K562 (cell line): ENCODE data around the gene SEC14L2. TPM values are rescaled to one million over a fixed set of nuclear protein-coding genes. Genes with fewer than 3 reads are reported as not detected.

ENCODE experiments used
- ATAC-seq: fragments of 200-7000 bp; cut with Tn5 transposase; 3 replicates; pipeline ENCODE4 v1.9.1; 2020; ENCODE audit warnings: moderate library complexity
- Bru-seq: library from RNA; stranded (reverse); fragments of 400-500 nt; gene quantifications from one replicate; lab custom pipeline; 2021; lab: Mats Ljungman, UMichigan
- BruChase-seq, 2 experiments: library from RNA; stranded (reverse); fragments of 400-500 nt; gene quantifications; one replicate each; lab custom pipeline; 2021; lab: Mats Ljungman, UMichigan
- BruUV-seq: library from RNA; stranded (reverse); fragments of 400-500 nt; replicated peaks from 2 replicates; lab custom pipeline; 2021; lab: Mats Ljungman, UMichigan
- CTCF ChIA-PET: fragments of 300-600 bp; formaldehyde crosslinking; extraction: SDS; loops from one replicate; lab custom pipeline; 2021; ENCODE audit warnings: low intra/inter-chr PET ratio; lab: Yijun Ruan, JAX
- POLR2A ChIA-PET: fragments of 300-600, 350-650 bp; sonication (Branson Sonifier 250); formaldehyde crosslinking; extraction: SDS; loops from one replicate; lab custom pipeline; 2021; ENCODE audit warnings: antibody characterized with exemption, inconsistent platforms; lab: Yijun Ruan, JAX
- DNase-seq, 4 experiments: peaks; one replicate each; pipeline versions ENCODE4 v3.0.0 to v3.0.0-alpha.2; 2011 to 2018; ENCODE audit warnings: low spot score in 3 of 4, mixed read lengths in 3 of 4; ENCODE audit errors: extremely low read depth in 1 of 4
- FAIRE-seq: peaks from 2 replicates; lab custom pipeline; 2011; peaks lifted over from hg19 to GRCh38; lab: Jason Lieb, UNC
- H2AFZ ChIP-seq: 2 replicates; pipeline ENCODE4 v1.6.0; 2011; ENCODE audit warnings: low read depth, low read length, control low read depth, inconsistent platforms
- H3K27ac ChIP-seq: fragments of 200-600 bp; 3 replicates; pipeline ENCODE4 v1.8.0; 2011; ENCODE audit warnings: low read depth, mild to moderate bottlenecking, control low read depth, inconsistent platforms, low read length, moderate library complexity, mixed read lengths; ENCODE audit errors: extremely low read depth
- H3K27me3 ChIP-seq, 2 experiments: fragments of 300-600 bp in 1 of 2; 2 replicates in 1 of 2; 3 replicates in 1 of 2; pipeline versions ENCODE4 v1.6.0 to v1.8.0; 2011; ENCODE audit warnings: inconsistent platforms in 2 of 2, low read length in 2 of 2, mild to moderate bottlenecking in 1 of 2, mixed read lengths in 1 of 2, moderate library complexity in 1 of 2; ENCODE audit not compliant: control insufficient read depth in 2 of 2, insufficient read depth in 2 of 2
- H3K36me3 ChIP-seq: fragments of 300-600 bp; 3 replicates; pipeline ENCODE4 v1.8.0; 2011; ENCODE audit warnings: mild to moderate bottlenecking, low read length, inconsistent platforms; ENCODE audit not compliant: control insufficient read depth, insufficient read depth
- H3K4me1 ChIP-seq, 2 experiments: fragments of 200-600 bp in 1 of 2; replicated peaks in 1 of 2; 2 replicates in 1 of 2; 3 replicates in 1 of 2; pipeline versions ENCODE4 v1.5.1 to v1.8.0; 2011; ENCODE audit warnings: inconsistent platforms in 2 of 2, low read length in 2 of 2, mild to moderate bottlenecking in 1 of 2, mixed read lengths in 1 of 2, moderate library complexity in 1 of 2; ENCODE audit not compliant: control insufficient read depth in 2 of 2, insufficient read depth in 2 of 2
- H3K4me2 ChIP-seq: 2 replicates; pipeline ENCODE4 v1.6.1; 2011; ENCODE audit warnings: low read length, control low read depth, inconsistent platforms, mixed read lengths; ENCODE audit not compliant: insufficient read depth
- H3K4me3 ChIP-seq: fragments of 200-600 bp; sonication (generic), shearing (Covaris generic); 2 replicates; pipeline ENCODE4 v1.5.1; 2016; ENCODE audit warnings: control low read depth, inconsistent platforms
- H3K79me2 ChIP-seq: fragments of 200-600 bp; 3 replicates; pipeline ENCODE4 v1.8.0; 2011; ENCODE audit warnings: low read length, inconsistent platforms; ENCODE audit not compliant: control insufficient read depth, insufficient read depth
- H3K9ac ChIP-seq, 2 experiments: 2 replicates each; pipeline versions ENCODE4 v1.6.0 to v1.6.1; 2011; ENCODE audit warnings: low read depth in 2 of 2, low read length in 2 of 2, control low read depth in 1 of 2, inconsistent platforms in 1 of 2, mild to moderate bottlenecking in 1 of 2, mixed read lengths in 1 of 2; ENCODE audit not compliant: insufficient read depth in 1 of 2
- H3K9me1 ChIP-seq: one replicate; pipeline ENCODE4 v1.6.0; 2011; ENCODE audit warnings: inconsistent platforms, mild to moderate bottlenecking, low read length, moderate library complexity; ENCODE audit not compliant: control insufficient read depth, insufficient read depth
- H3K9me3 ChIP-seq: replicated peaks from 2 replicates; pipeline ENCODE4 v1.5.1; 2011; ENCODE audit warnings: low read depth, low read length, inconsistent platforms; ENCODE audit not compliant: control insufficient read depth, insufficient read depth
- H4K20me1 ChIP-seq: replicated peaks from 2 replicates; pipeline ENCODE4 v1.6.1; 2011; ENCODE audit warnings: low read length, inconsistent platforms, mixed read lengths; ENCODE audit not compliant: control insufficient read depth, insufficient read depth
- DEAF1 ChIP-seq: fragments of 450-650 bp; formaldehyde crosslinking; IDR thresholded peaks from 2 replicates; pipeline ENCODE4 v1.4.0; 2020; ENCODE audit warnings: mild to moderate bottlenecking, moderate library complexity
- NFATC3 ChIP-seq: fragments of 450-650 bp; IDR thresholded peaks from 2 replicates; pipeline ENCODE4 v1.6.1; 2017; ENCODE audit warnings: mild to moderate bottlenecking
- NR3C1 ChIP-seq: sonication (generic); formaldehyde crosslinking; IDR thresholded peaks from 2 replicates; pipeline ENCODE4 v1.8.1; 2022; ENCODE audit warnings: missing genetic modification reagents
- POLR2G ChIP-seq: fragments of 200-400 bp; formaldehyde crosslinking; IDR thresholded peaks from 2 replicates; pipeline ENCODE4 v1.6.1; 2017; ENCODE audit warnings: low read depth, mild to moderate bottlenecking, antibody characterized with exemption, low read length, moderate library complexity
- ZBTB33 ChIP-seq: sonication (generic); formaldehyde crosslinking; IDR thresholded peaks from 2 replicates; pipeline ENCODE4 v1.8.1; 2023; ENCODE audit warnings: mild to moderate bottlenecking, missing genetic modification reagents
- ZNF395 ChIP-seq: fragments of 200-800 bp; sonication (Bioruptor generic); IDR thresholded peaks from 2 replicates; pipeline ENCODE4 v1.6.1; 2017; ENCODE audit warnings: missing genetic modification characterization, missing compliant biosample characterization
- WGBS: fragments of 100-300 bp; shearing (Covaris generic); methylation state at CpG from one replicate; pipeline ENCODE4 v1.1.6; 2016; ENCODE audit warnings: low coverage, mixed read lengths; ENCODE audit not compliant: insufficient coverage; ENCODE audit errors: missing lambda C conversion rate; 5-methylcytosine and 5-hydroxymethylcytosine counted together
- in situ Hi-C: fragments of 300-500 bp; cut with MboI; formaldehyde crosslinking; loops from 4 replicates; pipeline ENCODE4 v1.15.0; 2018; ENCODE audit warnings: inconsistent platforms, mixed read lengths
- intact Hi-C: fragments of 100-400 bp; cut with micrococcal nuclease; formaldehyde crosslinking; loops from 2 replicates; pipeline ENCODE4 v1.14.2; 2022
- long read RNA-seq, 3 experiments: library from polyadenylated mRNA in 2 of 3; library from RNA in 1 of 3; unstranded in 2 of 3; stranded (forward) in 1 of 3; transcript quantifications; one replicate each; pipeline ENCODE4 v2.0.0, GENCODE V29; 2019 to 2022
- polyA minus RNA-seq, 3 experiments: library from RNA; depleted of rRNA, polyadenylated mRNA; stranded (reverse); fragments of >200 nt; gene quantifications; 2 replicates each; pipeline ENCODE4 v1.2.3, GENCODE V29; 2011
- polyA plus RNA-seq, 8 experiments: library from polyadenylated mRNA; depleted of rRNA in 4 of 8; stranded (reverse) in 5 of 8; unstranded in 3 of 8; fragments of >200 nt; fragmentation: Nextera tagmentation in 2 of 8; fragmentation: Illumina TruSeq in 1 of 8; extraction: Ambion mirVana in 2 of 8; extraction: Trizol in 1 of 8; gene quantifications; 2 replicates each; pipeline versions ENCODE4 v1.2.1 to v1.2.3, GENCODE V29; 2011 to 2014; ENCODE audit warnings: inconsistent platforms in 1 of 8, missing spikeins in 1 of 8
- total RNA-seq, 7 experiments: library from RNA; depleted of rRNA in 6 of 7; stranded (reverse); fragments of >200 nt in 6 of 7; fragmentation: Illumina TruSeq in 2 of 7; extraction: Trizol in 2 of 7; gene quantifications; 2 replicates each; pipeline versions ENCODE4 v1.2.1 to v1.2.3, GENCODE V29; 2011 to 2021; ENCODE audit warnings: low replicate concordance in 1 of 7

The SEC14L2 gene
- total RNA-seq (2011; cell fraction: chromatin; rRNA removed; ENCODE audit: low replicate concordance), result 0.44 and 0.46 TPM in 2 replicates
- 0.67 and 1.1 TPM in 2 replicates for total RNA-seq (2011; cell fraction: nucleolus; rRNA removed)
- 0.81 and 1.2 TPM in 2 replicates for total RNA-seq (2011; cell fraction: nucleoplasm; rRNA removed)
- total RNA-seq (2014; rRNA removed) (0.05 and 0.08 TPM in 2 replicates), total RNA-seq (2014; rRNA removed; fragmentation: Illumina TruSeq; extraction: Trizol) (0.04 and 0.06 TPM in 2 replicates), total RNA-seq (2015; rRNA removed; fragmentation: Illumina TruSeq; extraction: Trizol) (0.11 TPM in 2 replicates), total RNA-seq (2021) (0.04 and 0.16 TPM in 2 replicates), polyA plus RNA-seq (2011; rRNA removed) (0.07 and 0.11 TPM in 2 replicates), polyA plus RNA-seq (2014; fragmentation: Illumina TruSeq; extraction: Trizol) (0.06 and 0.12 TPM in 2 replicates), polyA plus RNA-seq (2014; fragmentation: Nextera tagmentation; extraction: Ambion mirVana) (under 1 TPM; 0.10 to 0.17 TPM), polyA plus RNA-seq (2014; rRNA removed) (0.03 TPM in 1 of 2 replicates, not detected in the other), polyA minus RNA-seq (2011; rRNA and poly(A)+ RNA removed) (0.21 and 0.46 TPM in 2 replicates), Bru-seq, nascent RNA (percentile 27 among the genes with signal in this experiment), BruChase-seq, experiment 1, labeled RNA remaining after a 2-hour chase (percentile 19 among the genes with signal in this experiment), BruChase-seq, experiment 2, labeled RNA remaining after a 6-hour chase (percentile 15 among the genes with signal in this experiment)
- 0.03 and 0.07 TPM in 2 replicates for polyA plus RNA-seq (2011; cell fraction: cytosol; rRNA removed)
- 0.23 and 0.29 TPM in 2 replicates for polyA plus RNA-seq (2011; cell fraction: nucleus; rRNA removed)
- 0.36 and 0.39 TPM in 2 replicates for polyA plus RNA-seq (2012)
- polyA minus RNA-seq (2011; cell fraction: cytosol; rRNA and poly(A)+ RNA removed), result not detected in 2 replicates
- 0.54 and 1.3 TPM in 2 replicates for polyA minus RNA-seq (2011; cell fraction: nucleus; rRNA and poly(A)+ RNA removed)
- long read RNA-seq, experiment 1, partial matches to known transcripts, result 0 of 1 reads
- long read RNA-seq, experiment 1, other reads (novel, unspliced or antisense), result 1 of 1 reads
- long read RNA-seq, experiment 2, result 0 reads
- long read RNA-seq, experiment 3, result 0 reads

- WGBS, result 44% methylated on average over 11 of the region's 56 CpGs
- Histone ChIP-seq H3K79me2 (no peaks in the 10 kb centered on the region), H3K36me3 (no peaks in the 10 kb centered on the region), H2AFZ (no peak within 1 kb of the TSS), H3K27ac (no peak within 1 kb of the TSS), H3K9me1 (no peaks in the 10 kb centered on the region), H3K9me3 (no peaks in the 10 kb centered on the region), H3K4me2 (no peak within 1 kb of the TSS), H3K4me1 (peaks cover 5 to 34% of the 10 kb centered on the region in 2 experiments; a peak in 4 of 5 replicates), H3K4me3 (no peak within 1 kb of the TSS), H3K9ac (peak within 1 kb of the TSS in 1 of 2 experiments; percentile 31; a peak in 1 of 4 replicates), H4K20me1 (0 out of 2 replicates have a peak, but pooled peaks cover 7% of the 10 kb centered on the region), H3K27me3 (no peaks in the 10 kb centered on the region)
- ChIA-PET POLR2A (interaction anchor here (0.7 to 1.4 kb wide), 5 partner anchors 9 to 89 kb away, joined by 3 to 8 read pairs (median 3); no protein-coding TSS in a partner anchor), CTCF (no interaction called here)
- no peak for ATAC-seq
- intact Hi-C loops, result no loop called here
- TF ChIP-seq ZNF395 (no peak), POLR2G (peak; percentile 57), ZBTB33 (CRISPR knock-in tag) (peak; percentile 60; the same call in 1 of the 2 replicates), NR3C1 (no peak), NFATC3 (no peak), DEAF1 (CRISPR knock-in tag) (no peak)
- BruUV-seq, result no TSS peak
- FAIRE-seq, result no peak
- DNase-seq, result no peak
- in situ Hi-C loops, result loop anchor here (10.0 to 25.0 kb wide), 2 partner anchors 285 to 358 kb away; no protein-coding TSS in a partner anchor
Measured at GRCh38 chr22:30396871-30397655, at the start of gene SEC14L2. Gene SEC14L2, plus strand, starts transcription at chr22:30397018. Its CDS starts 99 bp downstream, at chr22:30397117.
